ES-I3 (cell line): ENCODE results near the gene KCNJ10.
A peak's percentile ranks its signal among the peaks of the same experiment; 100 is the strongest.

Experiments
- H3K36me3 ChIP-seq: 2 replicates; pipeline ENCODE4 v1.6.1; 2013; ENCODE audit warnings: mild to moderate bottlenecking, low read length, control low read depth, moderate library complexity; ENCODE audit not compliant: insufficient read depth
- H3K4me1 ChIP-seq: 2 replicates; pipeline ENCODE4 v1.6.1; 2013; ENCODE audit warnings: mild to moderate bottlenecking, control low read depth, low read length; ENCODE audit not compliant: insufficient read depth
- H3K9ac ChIP-seq: 2 replicates; pipeline ENCODE4 v1.6.1; 2013; ENCODE audit warnings: low read depth, mild to moderate bottlenecking, low read length, moderate library complexity
- H3K9me3 ChIP-seq: 2 replicates; pipeline ENCODE4 v1.6.1; 2013; ENCODE audit warnings: mild to moderate bottlenecking, low read length, moderate library complexity; ENCODE audit not compliant: control insufficient read depth, insufficient read depth

The KCNJ10 gene

DNA sequence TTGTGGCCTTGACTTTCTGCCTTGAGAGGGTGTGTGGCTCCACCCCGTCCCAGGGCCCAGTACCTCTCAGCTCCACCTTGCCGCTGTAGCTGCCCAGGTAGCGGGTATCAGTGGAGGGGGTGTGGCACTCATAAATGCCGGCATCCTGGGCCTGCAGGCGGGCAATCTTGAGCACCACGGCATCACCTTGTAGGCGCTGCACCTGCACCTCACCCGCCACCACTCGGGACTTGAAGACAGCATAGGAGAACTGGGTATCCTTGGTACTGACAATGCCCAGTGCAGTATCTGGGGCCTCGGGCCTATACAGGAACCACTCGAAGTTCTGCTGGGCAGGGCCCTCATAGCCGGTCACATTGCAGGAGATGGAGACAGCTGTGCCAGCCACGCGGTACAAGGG lies 24.8 kb upstream of the KCNJ10 start:
- Histone ChIP-seq H3K9ac (no peak overlapping the region), H3K36me3 (no peaks in the 10 kb centered on the region), H3K9me3 (no peaks in the 10 kb centered on the region), H3K4me1 (peaks cover 25% of the 10 kb centered on the region)

DNA sequence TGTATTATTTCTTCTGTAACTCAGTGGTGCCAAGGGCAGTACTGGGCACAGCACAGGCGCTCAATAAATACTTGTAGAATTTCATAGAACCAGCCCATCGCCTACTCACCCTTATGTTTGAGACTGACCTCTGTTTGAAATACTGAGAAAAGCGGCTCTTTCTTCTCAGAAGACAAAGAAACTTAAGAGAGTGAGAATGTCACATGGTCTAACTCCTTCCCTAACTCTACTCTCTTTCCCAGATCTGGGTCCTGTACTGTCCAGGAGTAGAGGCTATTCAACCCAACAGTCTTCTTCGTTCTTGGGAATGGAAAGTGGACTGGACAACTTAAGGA lies 24.3 kb upstream of the KCNJ10 start:
- no peaks in the 10 kb centered on the region for H3K36me3 ChIP-seq

DNA sequence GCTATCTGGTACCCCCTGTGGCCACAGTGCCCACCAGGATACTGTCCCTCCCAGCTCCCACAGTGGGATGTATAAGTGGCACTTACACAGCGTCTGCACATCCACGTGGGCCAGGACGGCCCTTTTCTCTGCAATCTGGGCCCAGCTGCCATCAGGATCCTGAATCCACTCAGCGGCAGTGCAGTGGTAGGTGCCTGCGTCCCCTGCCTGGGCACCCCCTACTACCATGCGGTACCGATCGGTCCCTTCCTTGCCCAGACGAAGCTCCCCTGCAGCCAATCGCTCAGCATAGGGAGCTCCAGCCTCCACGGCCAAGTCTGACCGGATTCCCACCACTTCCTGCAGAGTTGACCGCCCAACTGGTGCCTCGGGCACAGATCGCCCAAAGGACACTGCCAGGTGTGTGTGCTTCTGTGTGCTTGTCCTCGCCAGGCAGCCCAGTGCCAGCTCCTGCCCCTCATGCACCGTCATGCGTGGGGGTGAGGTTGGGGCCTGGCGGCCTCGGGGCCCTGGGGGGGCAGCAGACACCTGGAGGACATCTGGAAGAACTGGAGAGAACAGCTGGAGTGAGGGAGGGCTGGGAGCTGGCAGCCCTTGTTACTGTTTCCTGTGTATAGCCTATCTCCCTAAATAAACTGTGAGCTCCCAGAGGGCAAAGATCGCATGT lies 23.8 kb upstream of the KCNJ10 start:
- Histone ChIP-seq H3K4me1 (peaks cover 25% of the 10 kb centered on the region), H3K9me3 (no peaks in the 10 kb centered on the region), H3K9ac (no peak overlapping the region), H3K36me3 (no peaks in the 10 kb centered on the region)

More for the DNA sequence above, 24.3 kb upstream of the KCNJ10 start:
- Histone ChIP-seq H3K4me1 (peaks cover 25% of the 10 kb centered on the region), H3K9ac (no peak overlapping the region), H3K9me3 (no peaks in the 10 kb centered on the region)

DNA sequence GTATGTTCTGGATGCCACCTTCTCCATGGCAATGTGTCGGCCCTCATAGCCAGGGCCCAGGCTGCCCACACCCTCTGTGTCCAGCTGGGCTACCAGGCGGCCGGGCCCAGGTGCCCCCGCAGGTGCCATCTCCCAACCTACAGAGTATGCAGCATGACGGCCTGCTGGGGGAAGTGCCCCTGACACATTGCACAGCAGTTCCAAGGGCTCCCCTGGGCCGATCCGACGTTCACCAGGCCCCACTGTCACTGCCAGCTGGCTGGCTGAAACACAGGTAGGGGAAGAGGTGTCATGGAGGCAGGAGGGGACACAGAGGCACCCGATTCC lies 23.1 kb upstream of the KCNJ10 start:
- peaks cover 25% of the 10 kb centered on the region for H3K4me1 ChIP-seq
- no peaks in the 10 kb centered on the region for H3K9me3 ChIP-seq
- H3K9ac ChIP-seq = no peak overlapping the region
- H3K36me3 ChIP-seq = no peaks in the 10 kb centered on the region

DNA sequence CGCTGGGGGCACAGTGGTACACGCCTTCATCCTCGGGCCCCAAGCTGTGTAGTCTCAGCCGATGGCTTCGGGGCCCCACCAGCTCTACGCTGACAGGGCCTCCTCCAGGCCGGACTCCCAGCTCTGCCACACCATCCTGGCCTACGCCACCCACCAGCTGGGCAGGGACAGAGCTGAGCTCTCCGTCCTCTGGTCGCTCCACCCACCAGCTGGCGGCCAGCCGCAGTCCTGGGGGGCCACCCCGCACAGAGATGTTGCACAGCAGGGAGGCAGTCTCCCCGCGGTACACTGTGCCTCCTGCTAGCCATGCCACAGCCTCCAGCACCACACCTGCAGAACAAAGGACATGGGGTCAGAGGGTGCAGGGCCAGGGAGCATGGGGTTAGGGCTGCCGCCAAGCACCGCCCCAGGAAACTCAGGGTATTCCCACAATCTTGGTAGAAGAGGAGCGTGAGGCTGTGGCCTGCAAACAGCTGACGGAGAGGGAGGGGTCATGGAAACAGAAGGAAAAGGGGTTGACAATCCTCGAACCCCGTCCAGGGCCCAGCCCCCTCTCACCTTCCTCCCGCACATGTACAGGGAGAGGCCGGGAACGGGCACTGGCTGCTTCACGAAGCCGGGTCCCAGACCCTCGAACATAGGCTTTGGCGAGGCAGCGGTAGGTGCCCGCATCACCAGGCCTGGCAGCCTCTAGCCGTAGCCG lies 22.6 kb upstream of the KCNJ10 start:
- peaks cover 23% of the 10 kb centered on the region for H3K4me1 ChIP-seq
- H3K36me3 ChIP-seq = no peaks in the 10 kb centered on the region
- H3K9me3 ChIP-seq = no peaks in the 10 kb centered on the region
- H3K9ac ChIP-seq = no peak overlapping the region

DNA sequence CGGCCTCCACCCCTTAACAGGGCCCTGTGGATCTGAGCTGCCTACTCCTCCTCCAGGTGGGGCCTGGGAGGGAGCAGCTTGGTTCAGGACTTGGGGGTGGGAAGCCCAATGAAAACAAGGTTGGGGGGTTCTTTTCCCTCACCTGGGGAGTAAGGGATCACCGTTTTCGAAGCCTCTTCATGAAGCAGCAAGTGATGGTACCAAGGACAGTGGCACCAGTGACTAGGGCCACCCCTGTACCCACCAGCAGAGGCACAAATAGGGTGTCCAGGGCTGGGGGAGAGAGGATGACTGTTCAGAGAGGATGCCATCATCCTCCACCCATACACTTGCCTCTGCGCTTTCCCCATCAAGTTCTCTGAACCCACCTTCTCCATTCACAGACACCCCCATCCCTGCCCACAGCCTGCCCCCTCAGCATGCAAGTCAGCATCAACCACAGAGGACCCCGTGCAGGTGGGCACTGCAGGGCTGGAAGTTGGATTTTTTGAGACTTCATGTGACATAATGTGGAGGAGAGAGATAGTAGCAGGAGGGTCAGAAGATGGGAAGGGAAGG lies 21.8 kb upstream of the KCNJ10 start:
- Histone ChIP-seq H3K36me3 (no peaks in the 10 kb centered on the region), H3K9ac (no peak overlapping the region), H3K9me3 (no peaks in the 10 kb centered on the region), H3K4me1 (peaks cover 15% of the 10 kb centered on the region)

DNA sequence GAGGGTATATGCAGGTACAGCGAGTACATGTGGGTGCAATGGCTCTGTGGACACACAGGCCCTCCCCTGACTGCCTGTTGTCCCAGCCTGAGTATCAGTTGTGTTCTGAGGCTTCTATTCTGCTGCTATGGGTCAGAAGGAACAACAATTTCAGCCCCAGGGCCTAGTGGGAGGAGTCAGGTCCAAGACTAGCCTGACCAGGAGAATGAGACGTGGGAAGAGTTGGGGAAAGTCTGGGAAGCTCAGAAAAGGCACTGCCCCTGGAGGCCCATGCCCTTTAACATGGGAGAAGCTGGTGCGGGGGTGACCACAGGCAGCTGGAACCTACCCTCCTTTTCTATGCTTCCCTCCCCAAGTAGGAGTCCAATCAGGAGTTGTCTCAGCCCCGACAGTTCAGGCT lies 20.8 kb upstream of the KCNJ10 start:
- H3K9ac ChIP-seq = no peak overlapping the region
- H3K4me1 ChIP-seq = peaks cover 12% of the 10 kb centered on the region
- H3K36me3 ChIP-seq = no peaks in the 10 kb centered on the region
- H3K9me3 ChIP-seq = no peaks in the 10 kb centered on the region

DNA sequence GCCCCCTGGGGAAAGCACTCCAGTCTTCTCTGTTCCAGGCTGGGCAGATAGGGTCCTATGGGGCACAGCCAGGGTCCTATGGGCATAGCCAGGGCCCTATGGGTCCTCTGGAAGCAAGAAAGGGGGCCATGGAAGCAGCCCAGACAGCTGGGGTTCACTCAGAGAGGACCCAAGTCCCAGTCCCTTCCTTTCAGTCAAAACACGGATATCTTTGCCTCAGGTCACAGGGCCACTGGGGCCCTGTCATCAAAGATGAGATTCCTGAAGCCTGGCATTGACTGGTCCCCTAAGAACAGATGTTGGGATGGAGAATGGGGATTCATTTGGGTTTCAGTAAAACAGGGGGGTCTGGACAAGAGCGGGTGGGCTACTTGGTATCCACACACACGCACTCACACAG lies 19.9 kb upstream of the KCNJ10 start:
- Histone ChIP-seq H3K9ac (no peak overlapping the region), H3K9me3 (no peaks in the 10 kb centered on the region), H3K4me1 (peaks cover 5% of the 10 kb centered on the region; the same call in 1 of the 2 replicates), H3K36me3 (no peaks in the 10 kb centered on the region)

DNA sequence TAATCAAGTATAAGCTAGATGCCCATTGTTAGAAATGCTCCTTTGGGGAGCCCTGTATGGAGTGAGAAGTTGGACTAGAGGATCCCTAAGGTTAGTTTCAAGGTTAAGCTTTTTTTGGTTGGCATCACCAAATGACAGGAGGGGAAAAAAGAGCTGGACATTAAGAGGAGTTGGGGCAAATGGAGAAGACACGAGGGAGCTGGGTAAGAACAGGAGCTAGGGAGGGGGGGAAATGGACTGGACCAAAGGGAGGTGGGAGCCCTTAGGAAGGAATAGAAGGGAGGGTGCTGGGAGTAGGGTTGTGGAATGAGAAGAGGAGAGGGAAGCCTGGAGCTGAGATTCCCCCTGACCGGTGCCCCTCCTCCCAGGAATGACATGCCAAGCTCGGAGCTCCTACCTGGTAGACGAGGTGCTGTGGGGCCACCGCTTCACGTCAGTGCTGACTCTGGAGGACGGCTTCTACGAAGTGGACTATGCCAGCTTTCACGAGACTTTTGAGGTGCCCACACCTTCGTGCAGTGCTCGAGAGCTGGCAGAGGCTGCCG lies 17.2 kb upstream of the KCNJ10 start:
- no peak overlapping the region for H3K9ac ChIP-seq
- no peaks in the 10 kb centered on the region for H3K9me3 ChIP-seq
- peaks cover 5% of the 10 kb centered on the region; the same call in 1 of the 2 replicates for H3K4me1 ChIP-seq
- H3K36me3 ChIP-seq = no peaks in the 10 kb centered on the region

DNA sequence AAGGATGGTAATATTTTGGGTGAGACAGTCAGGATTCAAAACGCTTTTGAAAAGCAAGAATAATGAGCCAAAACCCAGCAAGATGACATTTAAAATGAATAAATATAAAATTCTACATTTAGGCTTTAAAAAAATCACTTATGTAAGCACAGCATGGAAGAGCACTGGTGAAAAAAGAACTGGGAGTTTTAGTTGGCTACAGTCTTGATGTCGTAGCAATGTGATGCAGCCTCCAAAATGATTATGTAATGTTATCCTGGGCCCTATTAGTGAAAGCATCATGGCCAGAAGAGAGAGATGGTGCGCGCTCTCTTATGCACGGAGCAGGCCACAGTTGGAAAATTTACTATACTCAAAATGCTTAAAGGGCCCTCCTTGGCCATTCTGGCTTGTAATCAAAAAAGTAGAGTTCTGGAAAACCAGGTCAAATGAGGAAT lies 16.5 kb upstream of the KCNJ10 start:
- Histone ChIP-seq H3K9me3 (no peaks in the 10 kb centered on the region), H3K4me1 (peaks cover 5% of the 10 kb centered on the region; the same call in 1 of the 2 replicates), H3K36me3 (no peaks in the 10 kb centered on the region), H3K9ac (no peak overlapping the region)

DNA sequence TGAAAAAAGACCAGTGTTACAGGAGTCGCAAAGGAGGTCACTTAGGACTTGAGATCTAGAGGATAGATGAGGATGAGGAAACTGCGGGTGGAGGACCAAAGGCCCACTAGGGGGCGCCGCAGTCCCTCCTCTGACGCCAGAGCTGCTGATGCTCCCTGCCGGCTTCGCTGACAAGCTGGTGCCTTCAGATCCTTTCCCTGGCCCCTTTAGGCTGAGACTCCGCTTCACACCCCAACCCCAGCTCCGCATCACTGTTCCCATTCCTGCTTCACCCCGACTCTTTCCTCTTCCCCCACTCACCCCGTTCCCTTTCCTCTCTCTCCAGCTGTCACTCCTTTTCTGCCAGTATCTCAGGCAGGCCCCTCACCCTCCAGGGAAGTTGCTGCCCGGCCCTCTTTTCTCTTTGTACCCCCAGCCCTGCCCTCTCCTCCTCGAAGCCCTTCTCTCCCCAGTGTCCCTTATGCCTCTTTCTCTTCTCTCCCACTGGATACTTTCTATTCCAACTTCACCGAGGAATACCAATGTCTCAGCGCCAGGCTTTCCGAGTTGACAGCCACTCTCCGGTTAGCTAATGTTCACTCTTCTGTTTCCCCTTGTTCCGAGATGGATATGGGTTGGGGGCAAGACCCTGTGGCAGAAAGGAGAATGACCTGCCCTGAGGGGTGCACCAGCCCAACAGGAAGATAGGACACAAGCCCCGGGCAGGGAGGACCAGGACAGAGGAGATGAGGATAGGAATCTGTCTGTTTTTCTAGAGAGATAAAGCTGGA lies 15.9 kb upstream of the KCNJ10 start:
- Histone ChIP-seq H3K36me3 (no peaks in the 10 kb centered on the region), H3K4me1 (peaks cover 5% of the 10 kb centered on the region; the same call in 1 of the 2 replicates), H3K9ac (no peak overlapping the region), H3K9me3 (no peaks in the 10 kb centered on the region)

DNA sequence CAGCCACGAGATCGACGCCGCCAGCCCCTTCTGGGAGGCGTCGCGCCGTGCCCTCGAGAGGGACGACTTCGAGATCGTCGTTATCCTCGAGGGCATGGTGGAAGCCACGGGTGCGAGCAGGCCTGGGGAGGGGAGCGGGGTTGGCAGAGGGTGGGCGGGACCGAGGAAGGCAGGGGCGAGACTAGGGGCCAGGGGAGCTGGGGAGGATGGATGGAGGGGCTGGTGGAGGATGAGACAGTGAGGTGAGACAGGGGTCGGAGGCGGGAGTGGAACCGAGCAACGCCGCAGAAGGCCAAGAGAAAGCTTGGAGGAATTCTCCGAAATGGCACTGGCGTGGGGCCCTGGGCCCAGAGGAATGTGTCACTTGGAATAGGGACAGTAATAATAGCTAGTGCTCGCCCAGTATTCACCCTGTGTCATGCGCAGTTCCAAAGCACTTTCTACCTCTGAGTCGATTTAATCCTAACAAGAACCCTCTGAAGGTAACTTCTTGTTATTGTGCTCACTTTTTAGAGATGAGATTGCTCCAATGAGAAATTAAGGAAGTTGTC lies 14.9 kb upstream of the KCNJ10 start:
- H3K9me3 ChIP-seq = no peaks in the 10 kb centered on the region
- no peaks in the 10 kb centered on the region for H3K36me3 ChIP-seq
- H3K4me1 ChIP-seq = peaks cover 5% of the 10 kb centered on the region; the same call in 1 of the 2 replicates
- H3K9ac ChIP-seq = no peak overlapping the region

DNA sequence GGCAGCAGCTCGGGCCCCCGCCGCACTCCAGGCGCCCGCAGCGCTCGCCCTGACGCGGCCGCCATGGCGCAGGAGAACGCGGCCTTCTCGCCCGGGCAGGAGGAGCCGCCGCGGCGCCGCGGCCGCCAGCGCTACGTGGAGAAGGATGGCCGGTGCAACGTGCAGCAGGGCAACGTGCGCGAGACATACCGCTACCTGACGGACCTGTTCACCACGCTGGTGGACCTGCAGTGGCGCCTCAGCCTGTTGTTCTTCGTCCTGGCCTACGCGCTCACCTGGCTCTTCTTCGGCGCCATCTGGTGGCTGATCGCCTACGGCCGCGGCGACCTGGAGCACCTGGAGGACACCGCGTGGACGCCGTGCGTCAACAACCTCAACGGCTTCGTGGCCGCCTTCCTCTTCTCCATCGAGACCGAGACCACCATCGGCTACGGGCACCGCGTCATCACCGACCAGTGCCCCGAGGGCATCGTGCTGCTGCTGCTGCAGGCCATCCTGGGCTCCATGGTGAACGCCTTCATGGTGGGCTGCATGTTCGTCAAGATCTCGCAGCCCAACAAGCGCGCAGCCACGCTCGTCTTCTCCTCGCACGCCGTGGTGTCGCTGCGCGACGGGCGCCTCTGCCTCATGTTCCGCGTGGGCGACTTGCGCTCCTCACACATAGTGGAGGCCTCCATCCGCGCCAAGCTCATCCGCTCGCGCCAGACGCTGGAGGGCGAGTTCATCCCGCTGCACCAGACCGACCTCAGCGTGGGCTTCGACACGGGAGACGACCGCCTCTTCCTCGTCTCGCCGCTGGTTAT lies 14.2 kb upstream of the KCNJ10 start:
- H3K9ac ChIP-seq = peak overlapping the region; percentile 38; the same call in 1 of the 2 replicates
- no peaks in the 10 kb centered on the region for H3K36me3 ChIP-seq
- peaks cover 5% of the 10 kb centered on the region; the same call in 1 of the 2 replicates for H3K4me1 ChIP-seq
- H3K9me3 ChIP-seq = no peaks in the 10 kb centered on the region
